PFSK-1 (cell line): ENCODE data around the gene RPL37A.

ENCODE experiments used
- POLR2AphosphoS5 ChIP-seq: IDR thresholded peaks from 2 replicates; pipeline ENCODE4 v1.6.1; 2012; ENCODE audit warnings: low read depth, mild to moderate bottlenecking, control low read depth, low read length, moderate library complexity
- REST ChIP-seq, 2 experiments: IDR thresholded peaks; 2 replicates each; pipeline versions ENCODE4 v1.6.1 to v1.8.0; 2011 to 2012; ENCODE audit warnings: low read depth in 2 of 2, low read length in 2 of 2, control low read depth in 1 of 2, inconsistent platforms in 1 of 2, mild to moderate bottlenecking in 1 of 2, moderate library complexity in 1 of 2; ENCODE audit not compliant: insufficient read depth in 1 of 2
- TAF1 ChIP-seq: IDR thresholded peaks from 2 replicates; pipeline ENCODE4 v1.6.1; 2012; ENCODE audit warnings: low read length, control low read depth, borderline replicate concordance; ENCODE audit not compliant: insufficient read depth

DNA sequence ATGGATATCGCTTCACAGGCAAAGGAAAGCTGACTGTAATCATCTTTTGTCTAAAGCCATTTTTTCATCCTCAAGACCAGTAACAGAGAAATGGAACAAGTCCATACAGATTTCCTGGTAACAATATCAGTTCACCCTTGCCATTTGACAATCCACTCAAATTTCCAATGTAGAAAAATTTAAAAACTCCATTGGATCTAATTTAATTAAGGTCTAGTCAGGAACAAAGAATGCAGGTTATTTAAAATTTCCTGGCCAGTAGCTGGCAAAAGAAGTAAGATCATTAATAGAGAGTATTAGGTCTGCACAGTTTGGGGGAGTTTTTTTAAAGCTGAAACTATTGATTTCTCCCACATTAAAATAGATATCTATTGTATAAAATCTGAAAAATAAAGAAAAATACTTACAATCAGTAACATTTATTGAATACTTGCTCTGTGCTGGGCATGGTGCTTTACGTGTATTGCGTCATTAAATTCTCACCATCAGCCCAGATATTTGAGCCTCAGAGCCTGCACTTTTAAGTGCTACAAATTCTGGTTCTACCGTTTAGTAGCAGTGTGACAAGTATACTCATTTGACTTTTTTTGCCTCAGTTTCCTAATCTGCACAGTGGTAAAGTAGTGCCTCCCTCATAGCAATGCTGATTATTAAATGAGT lies 44.6 kb upstream of the RPL37A start:
- no peak for TF ChIP-seq POLR2AphosphoS5
- TF ChIP-seq TAF1 = no peak
- no peak for TF ChIP-seq REST (IDR thresholded peaks at IDR 0.05; ENCODE audit: insufficient read depth in 1 of 2, low read depth in 2 of 2, low read length in 2 of 2)
